ENCODE measurements around the gene SCML2. TPM values are rescaled to one million over a fixed set of nuclear protein-coding genes. Genes with fewer than 3 reads are reported as not detected.
"Not testable (repeated sequence)": the region's sequence is repeated elsewhere in the genome, so short reads cannot be mapped to it uniquely, and the experiment has no call there.

SCML2 gene
- total and polyA plus RNA-seq, 10 of the 15 experiments (the other 5 are each of a cell fraction or from before 2014, with no cell fraction given), result 1.5 to 4.4 (median 2.6) TPM

- in situ Hi-C loops (cut with MboI); BruUV-seq (replicated peaks); H3K4me2 ChIP-seq (ENCODE audit: control insufficient read depth, insufficient read depth); H4K20me1 ChIP-seq (ENCODE audit: control insufficient read depth, insufficient read depth); H3K9me3 ChIP-seq (replicated peaks; ENCODE audit: control insufficient read depth, insufficient read depth, low read length); H3K79me2 ChIP-seq (ENCODE audit: control insufficient read depth, insufficient read depth, low read length); ATAC-seq; CTCF ChIA-PET; H3K27me3 ChIP-seq (replicated peaks in 1 of 2; ENCODE audit: control insufficient read depth in 2 of 2, insufficient read depth in 2 of 2, low read length in 1 of 2); DNase-seq (ENCODE audit: low read depth, low spot score); POLR2A ChIA-PET; SMC1A ChIA-PET (ENCODE audit: uncharacterized antibody, unreplicated experiment); intact Hi-C loops (cut with micrococcal nuclease; ENCODE audit: unreplicated experiment); H3K4me1 ChIP-seq (ENCODE audit: control insufficient read depth, insufficient read depth, low read length); H3K4me3 ChIP-seq; H3K36me3 ChIP-seq (ENCODE audit: control insufficient read depth in 2 of 2, insufficient read depth in 2 of 2, low read length in 1 of 2); FAIRE-seq; RAD21 ChIA-PET (ENCODE audit: unreplicated experiment); H2AFZ ChIP-seq (ENCODE audit: control insufficient read depth, low read depth, low read length); H3K9ac ChIP-seq (ENCODE audit: control insufficient read depth, insufficient read depth, low read length); H3K27ac ChIP-seq (ENCODE audit: control insufficient read depth, insufficient read depth): not testable (repeated sequence)
- 45% methylated on average over 3 of the region's 5 CpGs for WGBS (ENCODE audit: insufficient coverage, insufficient replicate concordance, low lambda C conversion rate, missing lambda C conversion rate)
Observed at GRCh38 chrX:18369096-18369495, 14.6 kb upstream of the SCML2 start.

GRCh38 chrX:18368402-18368801 is 13.9 kb upstream of the SCML2 start:
- H4K20me1 ChIP-seq (ENCODE audit: control insufficient read depth, insufficient read depth), result no peaks in the 10 kb centered on the region
- H3K4me2 ChIP-seq (ENCODE audit: control insufficient read depth, insufficient read depth), result no peak overlapping the region
- FAIRE-seq (no peak), ATAC-seq (no peak), DNase-seq (ENCODE audit: low read depth, low spot score) (no peak)
- no peak overlapping the region for H3K4me3 ChIP-seq
- no peaks in the 10 kb centered on the region; a peak in 3 of 4 replicates for H3K27me3 ChIP-seq (replicated peaks in 1 of 2; ENCODE audit: control insufficient read depth in 2 of 2, insufficient read depth in 2 of 2, low read length in 1 of 2)
- no peaks in the 10 kb centered on the region for H3K36me3 ChIP-seq (ENCODE audit: control insufficient read depth in 2 of 2, insufficient read depth in 2 of 2, low read length in 1 of 2)
- no peaks in the 10 kb centered on the region for H3K79me2 ChIP-seq (ENCODE audit: control insufficient read depth, insufficient read depth, low read length)
- BruUV-seq (replicated peaks), result no TSS peak
- TF ChIP-seq HSF1 (IDR thresholded peaks at IDR 0.05; ENCODE audit: low read depth, low read length) (no peak), ZNF217 (IDR thresholded peaks at IDR 0.05) (no peak), CBX3 (IDR thresholded peaks at IDR 0.05; ENCODE audit: borderline replicate concordance, low read depth) (no peak), SUZ12 (IDR thresholded peaks at IDR 0.05; ENCODE audit: unreplicated experiment) (no peak)
- ChIA-PET SMC1A (ENCODE audit: uncharacterized antibody, unreplicated experiment) (no interaction called here), RAD21 (ENCODE audit: unreplicated experiment) (no interaction called here), POLR2A (no interaction called here), CTCF (no interaction called here)
- intact Hi-C loops (cut with micrococcal nuclease; ENCODE audit: unreplicated experiment) (no loop called here), in situ Hi-C loops (cut with MboI) (no loop called here)
- H3K9ac ChIP-seq (ENCODE audit: control insufficient read depth, insufficient read depth, low read length), result no peak overlapping the region
- H3K27ac ChIP-seq (ENCODE audit: control insufficient read depth, insufficient read depth), result no peak overlapping the region
- WGBS (ENCODE audit: insufficient coverage, insufficient replicate concordance, low lambda C conversion rate, missing lambda C conversion rate), result 2% methylated on average over 4 of the region's 4 CpGs
- H2AFZ ChIP-seq (ENCODE audit: control insufficient read depth, low read depth, low read length), result no peak overlapping the region
- no peaks in the 10 kb centered on the region for H3K9me3 ChIP-seq (replicated peaks; ENCODE audit: control insufficient read depth, insufficient read depth, low read length)
- no peaks in the 10 kb centered on the region for H3K4me1 ChIP-seq (ENCODE audit: control insufficient read depth, insufficient read depth, low read length)
